Liver (tissue), 3 donors: Measurements from ENCODE around the gene ADGRF5.

ENCODE experiments used
- HNF4G ChIP-seq: IDR thresholded peaks from 2 replicates; pipeline ENCODE4 v1.6.1; 2016; ENCODE audit warnings: antibody characterized with exemption
- JUND ChIP-seq, 2 donors: IDR thresholded peaks; 2 replicates each; pipeline ENCODE4 v1.6.1; 2016; ENCODE audit warnings: antibody characterized with exemption in 2 of 2
- SP1 ChIP-seq: IDR thresholded peaks from 2 replicates; pipeline ENCODE4 v1.6.1; 2018; ENCODE audit warnings: antibody characterized with exemption, mild to moderate bottlenecking
- TF ChIP-seq, protein P1 (sequence below): fragments of 150-350 bp; IDR thresholded peaks from 2 replicates; pipeline ENCODE4 v1.5.1; 2017; ENCODE audit warnings: improper control_type of control experiment, low read depth, low read length; ENCODE audit not compliant: missing input control
- TF ChIP-seq, protein P2 (sequence below): IDR thresholded peaks from 2 replicates; pipeline ENCODE4 v1.6.1; 2016; ENCODE audit warnings: antibody characterized with exemption
- TF ChIP-seq, protein P3 (sequence below): IDR thresholded peaks from 2 replicates; pipeline ENCODE4 v1.6.1; 2016; ENCODE audit warnings: antibody characterized with exemption
- donor health status: healthy.
- donor health status: healthy.

DNA sequence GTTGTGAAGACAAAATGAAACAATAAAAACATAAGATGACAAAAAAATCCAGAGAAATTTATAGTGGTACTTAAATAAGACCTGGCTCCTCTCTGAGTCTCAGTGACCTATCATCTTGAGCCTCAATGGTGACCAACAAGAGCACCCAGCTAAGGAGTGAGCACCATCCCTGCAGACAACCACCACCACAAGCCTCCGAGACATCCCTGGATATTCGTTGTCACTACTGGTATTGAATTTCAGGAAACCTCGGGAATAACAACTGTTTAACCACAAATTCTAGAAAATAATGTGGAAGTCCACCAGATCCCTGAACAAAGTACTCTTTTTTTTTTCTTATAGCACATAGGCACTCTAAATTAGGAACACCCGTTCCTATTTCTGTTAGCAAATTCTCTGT, 32.2 kb upstream of the ADGRF5 start:
- TF ChIP-seq, protein P1, sequence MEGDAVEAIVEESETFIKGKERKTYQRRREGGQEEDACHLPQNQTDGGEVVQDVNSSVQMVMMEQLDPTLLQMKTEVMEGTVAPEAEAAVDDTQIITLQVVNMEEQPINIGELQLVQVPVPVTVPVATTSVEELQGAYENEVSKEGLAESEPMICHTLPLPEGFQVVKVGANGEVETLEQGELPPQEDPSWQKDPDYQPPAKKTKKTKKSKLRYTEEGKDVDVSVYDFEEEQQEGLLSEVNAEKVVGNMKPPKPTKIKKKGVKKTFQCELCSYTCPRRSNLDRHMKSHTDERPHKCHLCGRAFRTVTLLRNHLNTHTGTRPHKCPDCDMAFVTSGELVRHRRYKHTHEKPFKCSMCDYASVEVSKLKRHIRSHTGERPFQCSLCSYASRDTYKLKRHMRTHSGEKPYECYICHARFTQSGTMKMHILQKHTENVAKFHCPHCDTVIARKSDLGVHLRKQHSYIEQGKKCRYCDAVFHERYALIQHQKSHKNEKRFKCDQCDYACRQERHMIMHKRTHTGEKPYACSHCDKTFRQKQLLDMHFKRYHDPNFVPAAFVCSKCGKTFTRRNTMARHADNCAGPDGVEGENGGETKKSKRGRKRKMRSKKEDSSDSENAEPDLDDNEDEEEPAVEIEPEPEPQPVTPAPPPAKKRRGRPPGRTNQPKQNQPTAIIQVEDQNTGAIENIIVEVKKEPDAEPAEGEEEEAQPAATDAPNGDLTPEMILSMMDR, result no peak
- no peak for TF ChIP-seq JUND (IDR thresholded peaks at IDR 0.05)
- TF ChIP-seq, protein P2, sequence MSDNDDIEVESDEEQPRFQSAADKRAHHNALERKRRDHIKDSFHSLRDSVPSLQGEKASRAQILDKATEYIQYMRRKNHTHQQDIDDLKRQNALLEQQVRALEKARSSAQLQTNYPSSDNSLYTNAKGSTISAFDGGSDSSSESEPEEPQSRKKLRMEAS, result no peak
- no peak for TF ChIP-seq SP1
- TF ChIP-seq, protein P3, sequence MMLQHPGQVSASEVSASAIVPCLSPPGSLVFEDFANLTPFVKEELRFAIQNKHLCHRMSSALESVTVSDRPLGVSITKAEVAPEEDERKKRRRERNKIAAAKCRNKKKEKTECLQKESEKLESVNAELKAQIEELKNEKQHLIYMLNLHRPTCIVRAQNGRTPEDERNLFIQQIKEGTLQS, result no peak
- TF ChIP-seq HNF4G, result no peak
